HG03521 (cell line): Measurements from ENCODE around the gene DAGLB.
A peak's percentile ranks its signal among the peaks of the same experiment; 100 is the strongest.
"Not testable (repeated sequence)": the region's sequence is repeated elsewhere in the genome, so short reads cannot be mapped to it uniquely, and the experiment has no call there.

Source experiments
- ATAC-seq: cut with Tn5 transposase; IDR thresholded peaks from one replicate; pipeline ENCODE4 v1.9.1; 2021; ENCODE audit warnings: mild to moderate bottlenecking, moderate library complexity; ENCODE audit not compliant: unreplicated experiment

The DAGLB gene

GRCh38 chr7:6463609-6464008 is 15.9 kb upstream of the DAGLB start:
- not testable (repeated sequence) for ATAC-seq

DNA sequence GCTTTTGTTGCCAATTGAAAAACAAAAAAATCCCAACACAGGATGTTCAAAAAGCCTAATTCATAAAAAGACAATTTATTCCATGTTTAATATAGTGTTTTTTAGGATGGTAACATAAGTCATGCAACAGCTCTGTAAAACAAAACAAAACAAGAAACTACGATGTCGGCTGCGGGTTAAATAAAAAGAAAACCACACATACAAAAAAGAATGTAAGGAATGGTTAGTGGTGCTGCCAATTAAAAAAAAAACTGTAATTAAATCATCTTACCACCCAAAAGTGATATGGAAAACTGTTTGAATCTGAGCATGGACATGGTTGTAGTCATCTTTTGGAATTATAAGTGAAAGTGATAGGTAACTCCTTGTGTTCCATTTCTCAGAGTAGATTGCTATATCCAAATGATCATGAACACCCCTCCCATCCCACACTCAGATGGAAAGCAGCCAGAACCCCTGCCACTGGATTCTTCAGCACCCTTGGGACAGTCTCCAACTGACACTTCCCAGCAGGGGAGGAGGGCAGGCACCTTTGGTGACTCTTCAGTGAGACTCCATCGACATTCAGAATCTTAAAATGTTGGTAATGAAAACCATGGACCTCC is 14.3 kb upstream of the DAGLB start:
- ATAC-seq, result no peak

- ATAC-seq, result no peak
Observed at GRCh38 chr7:6460990-6461584, 13.3 kb upstream of the DAGLB start.

- no peak for ATAC-seq
Observed at GRCh38 chr7:6460303-6460702, 12.5 kb upstream of the DAGLB start.

DNA sequence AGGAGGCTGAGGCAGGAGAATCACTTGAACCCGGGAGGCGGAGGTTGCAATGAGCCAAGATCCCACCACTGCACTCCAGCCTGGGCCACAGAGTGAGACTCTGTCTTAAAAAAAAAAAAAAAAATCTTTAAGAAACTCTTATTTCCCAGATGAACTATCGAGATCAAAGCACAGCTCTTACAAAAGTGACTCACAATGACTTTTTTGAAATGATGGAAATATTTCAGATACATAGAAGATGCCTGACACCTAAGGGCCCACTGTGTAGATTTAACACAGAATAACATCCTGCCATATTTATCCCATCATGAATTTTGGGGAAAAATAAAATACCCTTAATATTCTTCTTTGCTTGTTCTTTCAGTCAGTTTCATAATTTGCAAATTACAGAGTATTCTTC is 10.9 kb upstream of the DAGLB start:
- ATAC-seq, result not testable (repeated sequence)

- no peak for ATAC-seq
Observed at GRCh38 chr7:6453734-6454133, 6.0 kb upstream of the DAGLB start.

GRCh38 chr7:6451224-6451705 is 3.5 kb upstream of the DAGLB start:
- ATAC-seq, result no peak

- ATAC-seq, result not testable (repeated sequence)
Observed at GRCh38 chr7:6450591-6450990, 2.8 kb upstream of the DAGLB start.

DNA sequence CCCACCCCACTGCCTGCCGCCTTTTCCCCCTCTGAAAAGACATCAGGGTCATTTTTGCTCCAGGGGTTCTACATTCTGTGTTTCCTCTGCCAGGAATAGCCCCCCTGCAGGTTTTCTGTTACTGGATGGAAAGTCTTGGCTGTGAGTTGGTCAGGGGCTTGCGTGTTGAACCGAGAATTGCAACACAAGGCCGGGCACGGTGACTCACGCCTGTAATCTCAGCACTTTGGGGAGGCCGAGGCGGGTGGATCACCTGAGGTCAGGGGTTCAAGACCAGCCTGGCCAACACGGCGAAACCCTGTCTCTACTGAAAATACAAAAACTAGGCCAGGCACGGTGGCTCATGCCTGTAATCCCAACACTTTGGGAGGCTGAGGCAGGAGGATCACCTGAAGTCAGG is 2.1 kb upstream of the DAGLB start:
- not testable (repeated sequence) for ATAC-seq

DNA sequence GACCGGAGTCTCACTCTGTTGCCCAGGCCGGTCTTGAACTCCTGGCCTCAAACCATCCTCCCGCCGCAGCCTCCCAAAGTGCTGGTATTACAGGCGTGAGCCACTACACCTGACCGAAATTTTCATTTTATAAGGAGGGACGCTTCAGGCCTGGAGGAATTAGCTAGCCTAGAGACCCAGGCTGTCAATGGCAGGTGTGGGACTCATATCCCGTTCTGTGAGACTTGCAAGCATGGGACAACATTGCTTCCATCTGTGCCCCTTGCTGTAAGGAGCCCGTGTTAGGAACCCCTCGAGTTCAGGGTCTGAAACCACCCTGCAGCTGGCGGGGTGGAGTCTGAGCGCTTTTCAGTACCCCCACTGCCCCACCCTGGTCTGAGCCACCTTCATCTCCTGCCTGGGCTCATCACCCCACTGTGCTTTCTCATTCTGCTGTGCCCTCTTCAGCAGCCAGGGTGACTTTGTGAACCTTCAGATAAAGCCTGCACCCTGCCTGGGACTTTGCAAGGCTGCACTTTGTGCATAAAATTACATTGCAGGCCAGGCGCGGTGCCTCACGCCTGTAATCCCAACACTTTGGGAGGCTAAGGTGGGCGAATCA is 1.3 kb upstream of the DAGLB start:
- no peak for ATAC-seq

- peak; percentile 29 for ATAC-seq
Observed at GRCh38 chr7:6446838-6447580, 745 bp downstream of the DAGLB start.

- ATAC-seq, result no peak
Observed at GRCh38 chr7:6444516-6445269, 3.1 kb downstream of the DAGLB start.

DNA sequence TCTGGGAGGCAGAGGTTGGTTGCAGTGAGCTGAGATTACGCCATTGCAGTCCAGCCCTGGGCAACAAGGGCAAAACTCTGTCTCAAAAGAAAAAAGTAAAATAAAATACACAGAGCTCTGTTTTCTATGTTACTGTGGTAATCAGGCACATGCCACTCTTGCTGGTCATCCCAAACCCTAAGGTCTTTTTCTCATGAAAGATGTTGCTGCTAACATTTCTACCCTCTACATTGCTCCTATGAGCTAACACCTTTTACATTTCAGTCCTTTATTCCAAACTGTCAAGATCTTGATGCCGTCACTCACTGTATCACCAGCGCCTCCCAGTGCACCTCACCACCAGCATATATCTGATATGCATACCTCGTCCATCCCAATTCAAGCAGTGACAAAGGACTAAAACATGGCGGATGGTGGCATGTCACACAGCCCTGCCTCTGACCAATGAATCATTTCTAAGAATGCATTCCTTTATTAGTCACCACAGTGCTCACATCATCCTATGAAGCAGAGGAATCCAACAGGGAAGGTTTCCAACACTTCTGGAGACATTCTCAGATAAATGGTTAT is 4.3 kb downstream of the DAGLB start:
- ATAC-seq, result no peak

DNA sequence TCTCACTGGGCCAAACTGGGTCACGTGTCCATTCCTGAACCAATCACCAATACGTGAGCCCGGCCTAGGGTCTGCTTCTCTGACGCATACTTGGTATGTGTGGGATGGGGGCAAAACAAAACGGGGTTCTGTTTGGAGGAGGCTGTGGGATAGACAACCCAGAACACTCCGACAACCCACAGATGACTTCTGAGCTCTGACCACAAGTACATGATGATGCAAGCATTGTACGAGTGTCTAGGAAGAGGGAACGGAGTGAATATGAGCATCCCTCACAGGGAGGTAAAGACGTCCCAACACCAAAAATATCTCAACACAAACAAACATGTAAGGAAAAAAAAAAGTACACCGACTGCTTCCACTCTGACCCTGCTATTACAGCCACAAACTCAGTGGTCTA is 5.6 kb downstream of the DAGLB start:
- ATAC-seq, result no peak

DNA sequence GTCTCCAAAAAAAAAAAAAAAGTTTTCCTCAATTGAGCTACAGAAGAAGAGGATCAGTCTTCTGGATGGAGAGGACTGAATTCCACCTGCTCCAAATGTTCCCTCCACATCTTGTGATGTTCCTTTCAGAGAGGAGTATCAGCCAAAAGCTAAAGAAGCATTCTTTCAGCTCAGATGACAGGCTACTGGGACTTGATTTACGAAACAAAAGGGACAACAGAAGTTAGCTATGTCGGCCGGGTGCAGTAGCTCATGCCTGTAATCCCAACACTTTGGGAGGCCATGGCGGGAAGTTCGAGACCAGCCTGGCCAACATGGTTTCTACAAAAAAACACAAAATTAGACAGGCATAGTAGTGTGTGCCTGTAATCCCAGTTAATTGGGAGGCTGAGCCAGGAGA is 7.4 kb downstream of the DAGLB start:
- ATAC-seq, result no peak

DNA sequence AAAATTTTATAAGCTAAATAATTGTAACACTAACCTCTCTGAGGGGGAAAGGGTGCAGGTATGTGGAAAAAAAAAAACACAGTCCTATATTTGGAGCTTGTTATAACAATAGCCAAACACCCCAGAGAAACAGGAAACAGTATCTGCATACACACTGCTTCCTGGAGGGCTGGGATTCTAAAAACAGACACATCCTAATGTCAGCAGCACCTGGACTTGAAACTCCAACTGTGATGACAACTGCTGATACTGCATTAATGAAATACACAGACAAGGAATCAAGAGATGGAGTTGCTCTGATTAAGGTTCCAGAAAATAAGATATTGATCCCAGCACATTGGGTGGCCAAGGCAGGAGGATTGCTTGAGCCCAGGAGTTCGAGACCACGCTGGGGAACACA is 9.3 kb downstream of the DAGLB start:
- ATAC-seq, result no peak

DNA sequence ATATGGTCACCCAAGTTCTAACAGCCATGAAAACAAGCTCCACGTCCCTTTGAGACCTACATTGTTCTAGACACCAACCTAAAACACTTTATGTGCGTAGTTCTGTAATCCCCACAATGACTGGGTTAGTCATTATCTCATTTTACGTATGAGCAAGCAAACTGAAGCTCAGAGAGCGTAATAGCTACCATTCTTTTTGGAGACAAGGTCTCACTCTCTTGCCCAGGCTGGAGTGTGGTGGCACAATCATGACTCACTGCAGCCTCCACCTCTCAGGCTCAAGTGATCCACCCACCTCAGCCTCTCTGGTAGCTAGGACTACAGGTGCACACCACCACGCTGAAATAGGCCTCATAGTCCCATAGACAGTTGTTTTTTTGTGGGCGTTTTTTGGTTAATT is 10.5 kb downstream of the DAGLB start:
- ATAC-seq, result no peak

DNA sequence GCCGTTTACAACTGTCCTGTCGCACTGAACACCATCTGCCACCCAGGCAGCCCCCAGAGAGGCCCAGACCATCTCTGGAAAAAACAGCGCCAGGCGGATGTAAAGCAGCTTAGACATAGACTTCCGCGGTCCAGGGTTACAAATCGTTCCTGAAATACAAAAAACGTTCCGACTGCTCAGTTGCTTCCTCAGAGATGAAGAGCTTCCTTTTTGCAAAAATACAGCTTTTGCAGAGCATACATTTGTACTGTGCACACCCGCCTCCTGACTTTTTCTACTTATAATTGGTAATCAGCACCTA is 11.4 kb downstream of the DAGLB start:
- ATAC-seq, result no peak

DNA sequence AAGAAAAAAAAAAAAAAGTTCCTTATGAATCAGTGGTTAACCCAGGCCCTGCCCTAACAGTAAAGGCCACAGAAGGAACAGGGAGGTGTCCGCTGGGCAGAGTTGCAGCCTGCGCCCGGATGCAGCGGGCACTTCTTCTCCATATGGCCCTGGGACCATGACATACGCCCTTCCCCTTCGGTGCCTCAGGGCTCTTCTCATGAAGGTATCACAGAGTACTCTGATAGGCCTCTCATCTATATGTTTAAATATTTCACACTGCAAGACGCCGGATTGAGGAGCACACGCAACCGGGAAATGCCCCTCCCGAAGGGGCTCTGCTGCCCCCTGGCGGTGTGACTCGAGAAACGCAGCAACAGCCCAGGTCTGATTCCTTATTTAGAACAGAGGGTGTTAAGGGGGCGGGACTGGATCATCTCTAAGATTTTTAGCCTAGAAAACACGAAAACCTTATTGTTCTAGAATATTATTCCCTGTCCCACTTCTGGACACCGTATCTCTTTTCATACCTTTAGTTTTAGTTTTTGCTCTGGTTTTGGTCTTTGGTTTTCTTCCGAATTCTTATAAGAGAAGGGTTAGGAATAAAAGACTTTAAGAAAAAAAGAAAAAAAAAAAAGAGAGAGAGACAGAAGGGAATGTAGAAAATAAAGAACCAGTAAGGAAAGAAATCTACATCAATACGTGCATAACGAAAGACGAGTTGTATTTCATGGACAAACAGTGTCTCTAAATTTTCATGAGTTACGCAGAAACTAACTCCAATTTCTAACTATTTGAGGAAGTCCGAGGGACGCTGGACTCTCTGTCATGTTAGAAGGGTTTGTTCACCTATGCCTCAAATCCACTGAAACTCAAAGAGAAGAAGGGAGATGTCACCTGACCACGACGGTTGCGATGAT is 12.0 kb downstream of the DAGLB start:
- peak; percentile 69 for ATAC-seq
